Putamen (tissue), 1 donor: ENCODE measurements around the gene ZNF337.
"Not testable (repeated sequence)": the region's sequence is repeated elsewhere in the genome, so short reads cannot be mapped to it uniquely, and the experiment has no call there.

Source experiments
- DNase-seq: peaks from one replicate; pipeline ENCODE4 v3.0.0-alpha.2; 2016; ENCODE audit warnings: low spot score

The ZNF337 gene

GRCh38 chr20:25692499-25692898 lies 4.2 kb downstream of the ZNF337 start:
- no peak for DNase-seq

DNA sequence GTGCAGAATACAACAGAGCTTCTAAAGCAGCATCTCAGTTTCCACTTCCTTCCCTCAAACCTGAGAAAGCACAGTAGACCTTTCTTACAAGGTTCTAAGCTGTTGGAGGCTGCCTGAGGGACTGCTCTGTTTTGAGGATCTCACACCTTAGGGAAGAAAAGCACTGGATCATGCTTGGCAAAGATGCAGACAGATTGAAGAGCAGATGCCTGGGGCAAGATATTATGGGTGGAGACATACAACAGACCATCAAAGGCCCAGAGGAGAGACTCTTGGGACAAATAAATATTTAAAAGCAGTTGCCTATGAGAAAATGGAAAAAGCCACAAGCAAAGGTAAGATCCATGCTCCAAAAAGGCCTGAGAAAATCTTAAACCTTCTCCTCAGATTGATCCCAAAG lies 6.2 kb downstream of the ZNF337 start:
- DNase-seq, result no peak

- DNase-seq, result no peak
Observed at GRCh38 chr20:25686081-25687067, 10.3 kb downstream of the ZNF337 start.

DNA sequence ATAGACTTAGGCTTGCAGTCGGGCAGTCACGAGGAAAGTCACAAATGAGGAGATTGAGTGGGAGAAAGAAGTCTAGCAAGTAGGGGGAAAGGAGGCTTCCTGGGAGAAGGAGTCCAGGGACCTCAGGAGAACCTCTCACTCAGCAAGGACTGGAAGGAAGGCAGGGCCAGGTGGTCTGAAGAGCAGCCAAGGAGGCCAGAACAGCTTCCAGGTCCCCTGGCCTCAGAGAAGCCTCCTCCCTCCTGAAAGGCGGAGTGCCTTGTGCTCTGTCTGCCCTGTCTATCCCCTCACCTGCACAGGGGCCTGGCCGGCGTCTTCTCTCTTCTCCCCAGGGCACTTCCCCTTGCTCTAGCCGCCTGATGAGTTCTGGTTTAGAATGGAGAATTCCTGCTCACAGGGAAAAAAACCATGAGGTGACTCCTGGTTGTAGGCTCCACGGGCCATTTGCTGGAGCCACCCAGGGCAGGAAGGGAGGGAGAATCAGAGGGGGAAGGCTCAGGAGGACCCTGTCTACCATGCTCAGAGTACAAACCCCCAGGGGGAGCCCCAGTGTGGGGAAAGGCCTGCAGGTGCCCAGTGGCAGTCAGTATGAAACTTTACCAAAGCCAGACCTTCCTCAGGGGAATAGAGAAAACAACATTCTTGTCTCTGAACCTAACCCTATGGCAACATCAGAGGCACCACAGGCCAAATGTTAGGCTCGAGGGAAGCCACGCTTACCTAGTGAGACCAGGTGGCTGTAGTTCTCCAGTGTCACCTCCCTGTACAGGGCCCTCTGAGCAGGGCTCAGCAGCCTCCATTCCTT lies 11.2 kb downstream of the ZNF337 start:
- no peak for DNase-seq

- not testable (repeated sequence) for DNase-seq
Observed at GRCh38 chr20:25683826-25684225, 12.8 kb downstream of the ZNF337 start.

GRCh38 chr20:25683050-25683449 lies 13.6 kb downstream of the ZNF337 start:
- DNase-seq, result no peak

- DNase-seq, result no peak
Observed at GRCh38 chr20:25676164-25676809, 20.4 kb downstream of the ZNF337 start.

DNA sequence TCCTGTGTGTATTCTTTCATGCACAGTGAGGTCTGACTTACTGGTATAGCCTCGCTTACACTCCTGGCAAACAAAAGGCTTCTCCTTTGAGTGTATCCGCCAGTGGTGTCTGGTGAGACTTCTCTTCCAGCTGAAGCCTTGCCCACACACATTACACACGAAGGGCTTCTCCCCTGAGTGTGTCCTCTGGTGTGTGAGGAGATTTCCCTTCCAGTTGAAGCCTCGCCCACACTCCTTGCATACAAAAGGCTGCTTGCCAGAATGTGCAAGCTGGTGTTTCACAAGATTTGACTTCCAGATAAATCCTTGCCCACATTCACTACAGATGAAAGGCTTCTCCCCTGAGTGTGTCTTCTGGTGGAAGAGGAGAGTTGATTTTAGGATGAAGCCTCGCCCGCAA lies 21.5 kb downstream of the ZNF337 start:
- no peak for DNase-seq

DNA sequence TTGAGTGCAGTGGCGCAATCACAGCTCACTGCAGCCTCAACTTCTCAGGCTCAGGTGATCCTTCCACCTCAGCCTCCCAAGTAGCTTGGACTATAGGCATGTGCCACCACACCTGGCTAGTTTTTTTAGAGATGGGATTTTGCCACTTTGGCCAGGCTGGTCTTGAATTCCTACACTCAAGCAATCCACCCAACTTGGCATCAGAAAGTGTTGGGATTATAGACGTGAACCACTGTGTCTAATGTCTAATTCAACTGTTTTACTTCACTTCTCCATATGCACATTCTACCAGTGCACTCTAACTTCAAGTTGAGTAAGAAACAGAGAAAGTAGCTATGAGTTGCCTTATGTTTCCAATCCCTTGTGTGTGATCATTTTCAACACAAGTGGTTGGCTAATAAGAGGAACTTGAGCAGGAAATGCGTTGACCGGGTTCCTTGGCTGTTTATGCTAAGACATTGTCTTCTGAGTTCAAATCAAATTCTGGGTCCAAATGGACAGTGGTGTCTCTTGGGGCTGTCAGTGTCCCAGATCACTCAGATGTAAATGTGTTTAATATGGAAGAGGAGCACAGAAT lies 23.9 kb downstream of the ZNF337 start:
- no peak for DNase-seq

- no peak for DNase-seq
Observed at GRCh38 chr20:25669826-25670422, 26.7 kb downstream of the ZNF337 start.

DNA sequence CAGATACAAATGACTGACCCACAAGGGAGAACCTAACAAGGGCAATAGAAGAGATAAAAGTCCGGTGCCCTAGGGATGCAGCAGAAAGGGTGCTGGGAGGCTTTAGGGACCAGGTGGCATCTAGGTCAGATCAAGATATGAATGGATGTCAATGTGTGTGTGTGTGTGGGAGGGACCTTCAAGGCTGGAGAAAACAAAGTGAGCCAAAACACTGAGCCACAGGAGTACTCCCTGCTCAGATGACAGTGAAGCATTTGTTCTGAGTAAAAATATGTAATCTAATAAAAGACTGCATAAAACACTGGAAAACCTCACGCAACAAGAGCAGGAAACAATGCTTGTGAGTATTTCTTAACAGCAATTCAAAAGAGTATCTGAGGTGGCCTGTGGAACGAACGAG lies 28.2 kb downstream of the ZNF337 start:
- no peak for DNase-seq

GRCh38 chr20:25659999-25660398 lies 36.7 kb downstream of the ZNF337 start:
- no peak for DNase-seq

DNA sequence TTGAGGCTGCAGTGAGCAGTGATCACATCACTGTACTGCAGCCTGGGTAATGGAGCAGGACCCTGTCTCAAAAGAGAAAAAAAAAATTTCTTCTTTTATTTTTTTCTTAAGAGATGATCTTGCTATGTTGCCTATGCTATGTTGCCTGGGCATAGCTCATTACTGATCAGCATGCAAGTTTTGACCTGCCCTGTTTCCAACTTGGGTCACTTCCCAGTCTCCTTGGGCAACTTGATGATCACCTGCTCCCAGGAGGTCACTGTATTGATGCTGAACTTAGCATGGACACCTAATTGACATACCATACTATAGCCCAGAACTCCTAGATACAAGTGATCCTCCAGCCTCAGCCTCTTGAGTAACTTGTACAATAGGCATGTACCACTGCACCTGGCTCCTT lies 42.2 kb downstream of the ZNF337 start:
- DNase-seq, result no peak

DNA sequence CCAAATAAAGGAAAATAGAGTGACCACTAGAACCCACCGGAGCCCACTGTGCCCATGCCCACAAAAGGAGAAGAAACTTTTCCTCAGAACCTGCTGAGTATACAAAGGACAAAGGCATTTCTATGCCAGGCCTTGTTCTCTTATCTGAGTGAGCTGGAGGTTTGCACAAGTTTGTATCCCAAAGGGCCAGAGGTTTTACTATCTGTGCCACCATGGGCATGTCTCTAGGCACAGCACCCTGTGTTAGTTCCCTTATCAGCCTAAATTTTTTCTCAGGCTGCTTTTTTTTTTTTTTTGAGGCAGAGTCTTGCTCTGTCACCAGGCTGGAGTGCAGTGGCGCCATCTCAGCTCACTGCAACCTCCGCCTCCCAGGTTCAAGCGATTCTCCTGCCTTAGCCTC lies 43.8 kb downstream of the ZNF337 start:
- DNase-seq, result not testable (repeated sequence)

DNA sequence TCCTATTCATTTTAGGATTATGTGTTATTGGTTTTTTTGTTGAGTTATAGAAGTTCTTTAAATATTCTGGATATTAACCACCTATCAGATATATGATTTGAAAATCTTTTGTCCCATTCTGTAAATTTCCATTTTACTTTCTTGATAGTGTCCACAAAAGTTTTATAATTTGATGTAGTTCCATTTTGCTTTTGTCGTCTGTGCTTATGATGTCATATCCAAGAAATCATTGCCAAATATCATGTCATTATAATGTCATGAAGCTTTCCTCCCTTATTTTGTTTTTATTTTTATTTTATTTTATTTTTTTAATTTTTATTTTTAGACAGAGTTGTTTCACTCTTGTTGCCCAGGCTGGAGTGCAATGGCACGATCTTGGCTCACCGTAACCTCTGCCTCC lies 51.8 kb downstream of the ZNF337 start:
- DNase-seq, result no peak

DNA sequence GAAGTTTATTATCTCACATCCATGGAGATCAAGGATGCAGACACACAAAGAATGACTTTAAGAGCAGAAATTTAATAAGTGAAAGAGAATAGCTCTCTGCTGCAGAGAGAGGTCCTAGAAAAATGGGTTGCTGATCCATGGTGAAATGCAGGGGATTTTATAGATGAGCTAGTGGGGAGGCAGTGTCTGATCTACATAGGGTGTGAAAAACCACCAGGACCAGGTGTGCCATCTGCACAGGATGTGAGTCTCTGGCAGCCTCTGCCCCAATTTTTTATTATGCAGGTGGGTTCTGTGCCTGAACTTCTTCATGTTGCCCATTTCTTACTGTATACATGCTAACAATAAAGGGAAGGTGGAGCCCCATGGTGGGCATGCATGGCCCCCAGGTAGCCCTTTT lies 52.9 kb downstream of the ZNF337 start:
- DNase-seq, result no peak

DNA sequence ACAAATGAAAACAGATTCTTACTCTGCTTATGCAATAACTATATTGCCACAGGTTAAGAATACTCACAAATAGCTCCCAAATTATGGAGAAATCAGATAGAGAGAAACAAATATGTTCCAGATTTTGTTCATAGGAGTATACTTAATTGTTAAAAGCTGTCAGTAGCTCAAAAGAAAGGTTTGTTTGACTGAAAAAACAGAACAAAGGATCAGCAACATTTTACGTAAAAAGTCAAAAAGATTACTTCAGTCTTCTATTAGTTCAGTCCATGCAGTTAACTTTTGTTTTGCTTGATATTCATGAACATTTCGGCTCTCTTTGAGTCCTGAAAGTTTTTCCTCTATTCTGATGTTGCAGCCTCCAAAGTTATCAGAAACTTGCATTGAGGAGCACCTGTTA lies 59.4 kb downstream of the ZNF337 start:
- DNase-seq, result no peak

DNA sequence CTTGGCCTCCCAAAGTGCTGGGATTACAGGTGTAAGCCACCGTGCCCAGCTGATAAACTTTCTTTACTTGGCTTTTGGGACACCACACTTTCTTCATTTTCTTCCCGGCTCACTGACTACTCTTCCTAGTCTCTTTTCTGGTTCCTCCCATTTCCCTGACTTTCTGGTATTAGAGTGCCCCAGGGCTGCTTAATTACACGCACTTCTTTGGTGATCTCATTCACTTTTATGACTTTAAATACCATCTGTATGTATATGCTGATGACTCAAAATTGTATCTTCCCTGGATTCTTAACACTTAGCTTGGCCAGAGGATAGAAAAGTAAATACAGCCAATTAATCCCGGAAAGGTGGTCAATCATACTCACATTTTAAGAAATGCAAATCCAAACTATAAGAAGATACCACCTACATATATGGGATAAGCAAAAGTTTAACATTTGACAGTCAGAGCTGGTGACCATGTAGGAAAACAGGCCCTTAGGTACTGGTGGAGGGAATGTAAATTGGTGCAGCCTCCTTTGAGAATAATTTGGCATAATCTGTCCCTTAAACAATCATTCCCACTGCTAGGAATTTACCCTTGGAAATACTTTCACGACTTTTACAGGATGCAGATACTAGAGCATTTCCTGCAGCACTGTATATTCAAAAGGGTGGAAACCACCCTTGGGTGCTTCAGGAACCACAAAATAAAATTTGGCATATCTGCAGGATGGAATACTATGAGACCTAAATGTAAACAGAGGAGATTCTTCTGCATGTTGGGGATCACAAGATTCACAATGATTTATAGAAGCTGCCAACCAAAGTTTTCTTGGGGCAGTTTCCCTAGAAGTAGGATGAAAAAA lies 63.5 kb downstream of the ZNF337 start:
- no peak for DNase-seq

- not testable (repeated sequence) for DNase-seq
Observed at GRCh38 chr20:25630615-25631014, 66.0 kb downstream of the ZNF337 start.

GRCh38 chr20:25629816-25630499 lies 66.7 kb downstream of the ZNF337 start:
- no peak for DNase-seq
